Measurements from ENCODE around the gene MYH11.

Gene MYH11

GRCh38 chr16:15676506-15676905 is 180.3 kb downstream of the MYH11 start:
- H3K27ac ChIP-seq, result no peak overlapping the region
- no peak for TF ChIP-seq CTCF (conservative IDR thresholded peaks at IDR 0.05)

- H3K27ac ChIP-seq, result no peak overlapping the region
- TF ChIP-seq CTCF (conservative IDR thresholded peaks at IDR 0.05), result no peak
These were observed 182.3 kb downstream of the MYH11 start for GRCh38 chr16:15674571-15674970.

GRCh38 chr16:15672514-15673167 is 184.2 kb downstream of the MYH11 start:
- TF ChIP-seq CTCF (conservative IDR thresholded peaks at IDR 0.05), result no peak

GRCh38 chr16:15672127-15672513 is 184.7 kb downstream of the MYH11 start:
- H3K27ac ChIP-seq, result peak overlapping the region; percentile 32; the same call in 1 of the 2 replicates

More at GRCh38 chr16:15672514-15673167, 184.2 kb downstream of the MYH11 start:
- H3K27ac ChIP-seq, result peak overlapping the region; percentile 32; the same call in 1 of the 2 replicates

GRCh38 chr16:15671530-15672117 is 185.2 kb downstream of the MYH11 start:
- no peak for TF ChIP-seq CTCF (conservative IDR thresholded peaks at IDR 0.05)
- no peak overlapping the region; the same call in 1 of the 2 replicates for H3K27ac ChIP-seq

- TF ChIP-seq CTCF (conservative IDR thresholded peaks at IDR 0.05), result no peak
- H3K27ac ChIP-seq, result no peak overlapping the region
These were observed 189.6 kb downstream of the MYH11 start for GRCh38 chr16:15667091-15667742.

GRCh38 chr16:15665107-15665506 is 191.7 kb downstream of the MYH11 start:
- no peak for TF ChIP-seq CTCF (conservative IDR thresholded peaks at IDR 0.05)
- no peak overlapping the region for H3K27ac ChIP-seq

GRCh38 chr16:15660203-15660601 is 196.6 kb downstream of the MYH11 start:
- H3K27ac ChIP-seq, result no peak overlapping the region
- no peak for TF ChIP-seq CTCF (conservative IDR thresholded peaks at IDR 0.05)
